Right atrium auricular region (tissue), 2 donors: ENCODE results near the gene NCOA7. TPM values are rescaled to one million over a fixed set of nuclear protein-coding genes. Genes with fewer than 3 reads are reported as not detected.

Experiments
- DNase-seq: peaks from one replicate; pipeline ENCODE4 v3.0.0-alpha.2; 2019; ENCODE audit warnings: low spot score
- H3K27ac ChIP-seq, 2 donors: fragments of 200-600 bp; sonication (generic); 1 replicate in 1 of 2; 2 replicates in 1 of 2; pipeline ENCODE4 v1.5.1; 2016 to 2019
- H3K27me3 ChIP-seq, 2 donors: fragments of 200-600 bp; sonication (generic); one replicate each; pipeline versions ENCODE4 v1.5.1 to v1.6.0; 2017 to 2019
- H3K36me3 ChIP-seq: fragments of 200-600 bp; sonication (generic); one replicate; pipeline ENCODE4 v1.5.1; 2016
- H3K4me1 ChIP-seq, 2 donors: fragments of 200-600 bp; sonication (generic); one replicate each; pipeline versions ENCODE4 v1.5.1 to v1.6.0; 2017 to 2019
- H3K4me3 ChIP-seq, 2 donors: fragments of 200-600 bp; sonication (generic); 1 replicate in 1 of 2; 2 replicates in 1 of 2; pipeline ENCODE4 v1.5.1; 2017 to 2019; ENCODE audit warnings: mild to moderate bottlenecking in 1 of 2, moderate library complexity in 1 of 2
- H3K9me3 ChIP-seq, 2 donors: fragments of 200-600 bp; sonication (generic); one replicate each; pipeline ENCODE4 v1.5.1; 2019
- total RNA-seq, 2 donors: library from RNA; depleted of rRNA; stranded (reverse); fragments of >200 nt; gene quantifications; one replicate each; pipeline ENCODE4 v1.1.0, GENCODE V29; 2016
- TF ChIP-seq, protein P1 (sequence below), 2 donors: fragments of 200-600 bp; sonication (generic); IDR thresholded peaks; one replicate each; pipeline ENCODE4 v1.5.1; 2019; ENCODE audit warnings: antibody characterized with exemption in 2 of 2

The NCOA7 gene
- total RNA-seq, 2 donors from 2014 or later = 12.2 to 12.7 TPM

DNA sequence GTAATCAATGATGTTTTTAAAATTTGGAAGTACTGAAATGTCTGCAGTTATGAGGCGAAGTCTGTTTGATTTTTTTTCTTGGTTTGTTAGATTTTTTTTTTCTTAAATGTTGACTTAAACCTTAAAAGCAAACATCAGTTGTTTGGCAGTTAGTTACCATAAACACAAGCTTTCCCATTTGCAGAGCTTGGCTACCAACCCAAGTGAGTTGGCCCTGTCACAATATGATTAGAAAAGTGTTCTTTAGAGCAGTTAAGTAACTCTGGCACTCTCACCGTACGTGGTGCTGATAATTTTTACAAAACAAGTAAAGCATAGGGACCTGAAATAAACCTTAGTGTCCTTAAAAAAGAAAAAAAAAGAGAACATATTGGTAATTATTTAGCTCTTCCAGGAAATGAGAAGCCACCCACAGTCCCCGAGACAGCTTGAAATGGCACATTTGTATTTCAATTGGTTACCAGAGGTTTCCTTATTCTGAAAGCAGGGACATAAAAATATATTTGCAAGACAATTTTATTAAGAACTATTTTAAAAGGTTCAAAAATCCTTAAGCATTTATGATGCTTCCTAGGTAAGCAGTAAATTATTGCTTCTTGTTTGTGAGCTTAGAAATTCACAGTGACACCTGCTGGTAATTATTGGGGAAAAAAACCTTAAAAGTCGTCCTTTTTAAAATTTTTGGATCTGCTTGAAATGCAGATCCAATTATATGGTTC, 37.4 kb upstream of the NCOA7 start:
- Histone ChIP-seq H3K27me3 (no peaks in the 10 kb centered on the region), H3K4me1 (peaks cover 0 to 9% of the 10 kb centered on the region in 2 donors), H3K9me3 (no peaks in the 10 kb centered on the region), H3K27ac (no peak overlapping the region), H3K36me3 (no peaks in the 10 kb centered on the region), H3K4me3 (no peak overlapping the region)
- no peak for DNase-seq
- TF ChIP-seq, protein P1, sequence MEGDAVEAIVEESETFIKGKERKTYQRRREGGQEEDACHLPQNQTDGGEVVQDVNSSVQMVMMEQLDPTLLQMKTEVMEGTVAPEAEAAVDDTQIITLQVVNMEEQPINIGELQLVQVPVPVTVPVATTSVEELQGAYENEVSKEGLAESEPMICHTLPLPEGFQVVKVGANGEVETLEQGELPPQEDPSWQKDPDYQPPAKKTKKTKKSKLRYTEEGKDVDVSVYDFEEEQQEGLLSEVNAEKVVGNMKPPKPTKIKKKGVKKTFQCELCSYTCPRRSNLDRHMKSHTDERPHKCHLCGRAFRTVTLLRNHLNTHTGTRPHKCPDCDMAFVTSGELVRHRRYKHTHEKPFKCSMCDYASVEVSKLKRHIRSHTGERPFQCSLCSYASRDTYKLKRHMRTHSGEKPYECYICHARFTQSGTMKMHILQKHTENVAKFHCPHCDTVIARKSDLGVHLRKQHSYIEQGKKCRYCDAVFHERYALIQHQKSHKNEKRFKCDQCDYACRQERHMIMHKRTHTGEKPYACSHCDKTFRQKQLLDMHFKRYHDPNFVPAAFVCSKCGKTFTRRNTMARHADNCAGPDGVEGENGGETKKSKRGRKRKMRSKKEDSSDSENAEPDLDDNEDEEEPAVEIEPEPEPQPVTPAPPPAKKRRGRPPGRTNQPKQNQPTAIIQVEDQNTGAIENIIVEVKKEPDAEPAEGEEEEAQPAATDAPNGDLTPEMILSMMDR (IDR thresholded peaks at IDR 0.05) = peak; percentile 31 to 66

DNA sequence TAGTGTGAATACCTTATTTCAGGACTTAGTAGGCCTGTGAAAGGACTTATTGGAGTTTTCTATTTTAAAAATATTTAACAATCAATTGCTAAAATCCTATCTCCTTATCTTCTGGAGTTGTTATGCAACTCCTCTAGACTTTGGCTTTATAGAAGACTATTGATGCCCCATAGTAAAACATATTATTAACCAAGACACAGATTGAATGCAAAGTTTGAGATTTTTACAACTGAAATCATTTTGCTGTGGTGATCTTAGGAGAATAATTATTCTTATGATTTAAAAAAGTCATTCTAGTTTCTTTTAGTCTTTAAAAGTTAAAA, 36.9 kb upstream of the NCOA7 start:
- no peak for DNase-seq
- peaks cover 0 to 3% of the 10 kb centered on the region in 2 donors for H3K4me1 ChIP-seq
- H3K27me3 ChIP-seq = no peaks in the 10 kb centered on the region
- TF ChIP-seq, protein P1 (IDR thresholded peaks at IDR 0.05) = no peak
- no peaks in the 10 kb centered on the region for H3K9me3 ChIP-seq
- H3K27ac ChIP-seq = no peak overlapping the region
- H3K36me3 ChIP-seq = no peaks in the 10 kb centered on the region
- no peak overlapping the region for H3K4me3 ChIP-seq

DNA sequence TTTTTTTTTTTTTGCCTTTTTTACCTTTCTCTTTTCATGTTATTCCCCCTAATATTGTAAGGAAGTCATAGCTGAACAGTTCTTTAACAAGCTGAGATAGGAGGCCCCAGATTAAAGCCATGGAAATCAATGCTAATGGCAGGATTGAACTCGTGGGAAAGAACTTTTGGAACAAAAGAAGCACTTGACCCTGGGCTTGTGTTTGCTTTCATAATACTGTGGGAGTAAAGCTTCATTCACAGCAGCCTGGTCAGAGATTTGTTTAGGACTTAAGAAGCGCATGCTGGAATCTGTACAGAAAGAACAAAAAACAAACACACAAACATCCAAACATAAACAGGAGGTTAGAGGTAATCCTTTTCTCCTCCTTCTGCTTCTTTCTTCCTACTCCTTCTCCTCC, 36.2 kb upstream of the NCOA7 start:
- no peaks in the 10 kb centered on the region for H3K36me3 ChIP-seq
- TF ChIP-seq, protein P1 (IDR thresholded peaks at IDR 0.05) = no peak

DNA sequence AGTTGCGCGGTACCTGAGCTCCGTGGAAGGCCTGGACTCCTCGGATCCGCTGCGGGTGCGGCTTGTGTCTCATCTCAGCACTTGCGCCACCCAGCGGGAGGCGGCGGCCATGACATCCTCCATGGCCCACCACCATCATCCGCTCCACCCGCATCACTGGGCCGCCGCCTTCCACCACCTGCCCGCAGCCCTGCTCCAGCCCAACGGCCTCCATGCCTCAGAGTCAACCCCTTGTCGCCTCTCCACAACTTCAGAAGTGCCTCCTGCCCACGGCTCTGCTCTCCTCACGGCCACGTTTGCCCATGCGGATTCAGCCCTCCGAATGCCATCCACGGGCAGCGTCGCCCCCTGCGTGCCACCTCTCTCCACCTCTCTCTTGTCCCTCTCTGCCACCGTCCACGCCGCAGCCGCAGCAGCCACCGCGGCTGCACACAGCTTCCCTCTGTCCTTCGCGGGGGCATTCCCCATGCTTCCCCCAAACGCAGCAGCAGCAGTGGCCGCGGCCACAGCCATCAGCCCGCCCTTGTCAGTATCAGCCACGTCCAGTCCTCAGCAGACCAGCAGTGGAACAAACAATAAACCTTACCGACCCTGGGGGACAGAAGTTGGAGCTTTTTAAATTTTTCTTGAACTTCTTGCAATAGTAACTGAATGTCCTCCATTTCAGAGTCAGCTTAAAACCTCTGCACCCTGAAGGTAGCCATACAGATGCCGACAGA, 31.4 kb upstream of the NCOA7 start:
- no peaks in the 10 kb centered on the region for H3K4me1 ChIP-seq
- no peak overlapping the region for H3K27ac ChIP-seq
- no peaks in the 10 kb centered on the region for H3K9me3 ChIP-seq
- no peak for DNase-seq
- TF ChIP-seq, protein P1 (IDR thresholded peaks at IDR 0.05) = no peak
- H3K4me3 ChIP-seq = no peak overlapping the region
- H3K36me3 ChIP-seq = no peaks in the 10 kb centered on the region
- H3K27me3 ChIP-seq = no peaks in the 10 kb centered on the region

More for the DNA sequence above, 36.2 kb upstream of the NCOA7 start:
- no peak for DNase-seq
- Histone ChIP-seq H3K4me1 (peaks cover 0 to 3% of the 10 kb centered on the region in 2 donors), H3K9me3 (no peaks in the 10 kb centered on the region), H3K27me3 (no peaks in the 10 kb centered on the region), H3K4me3 (no peak overlapping the region), H3K27ac (no peak overlapping the region)

DNA sequence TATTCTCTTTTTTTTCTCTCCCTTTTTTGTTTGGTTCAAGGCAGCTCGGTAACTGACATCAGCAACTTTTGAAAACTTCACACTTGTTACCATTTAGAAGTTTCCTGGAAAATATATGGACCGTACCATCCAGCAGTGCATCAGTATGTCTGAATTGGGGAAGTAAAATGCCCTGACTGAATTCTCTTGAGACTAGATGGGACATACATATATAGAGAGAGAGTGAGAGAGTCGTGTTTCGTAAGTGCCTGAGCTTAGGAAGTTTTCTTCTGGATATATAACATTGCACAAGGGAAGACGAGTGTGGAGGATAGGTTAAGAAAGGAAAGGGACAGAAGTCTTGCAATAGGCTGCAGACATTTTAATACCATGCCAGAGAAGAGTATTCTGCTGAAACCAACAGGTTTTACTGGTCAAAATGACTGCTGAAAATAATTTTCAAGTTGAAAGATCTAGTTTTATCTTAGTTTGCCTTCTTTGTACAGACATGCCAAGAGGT, 30.8 kb upstream of the NCOA7 start:
- no peaks in the 10 kb centered on the region for H3K4me1 ChIP-seq
- no peaks in the 10 kb centered on the region for H3K9me3 ChIP-seq
- H3K4me3 ChIP-seq = no peak overlapping the region
- H3K27ac ChIP-seq = no peak overlapping the region
- DNase-seq = no peak
- no peaks in the 10 kb centered on the region for H3K27me3 ChIP-seq
- H3K36me3 ChIP-seq = no peaks in the 10 kb centered on the region
- TF ChIP-seq, protein P1 (IDR thresholded peaks at IDR 0.05) = no peak
